ENCODE measurements around the gene CCSER2.

Gene CCSER2

GRCh38 chr10:84552478-84552877 lies 224.1 kb downstream of the CCSER2 start:
- TF ChIP-seq CTCF (conservative IDR thresholded peaks at IDR 0.05): peak; percentile 33; the same call in 1 of the 2 replicates
- no peak overlapping the region for H3K27ac ChIP-seq

- no peak for TF ChIP-seq CTCF (conservative IDR thresholded peaks at IDR 0.05)
- H3K27ac ChIP-seq: no peak overlapping the region
Observed at GRCh38 chr10:84562592-84562991, 234.2 kb downstream of the CCSER2 start.

GRCh38 chr10:84563355-84563754 lies 235.0 kb downstream of the CCSER2 start:
- no peak overlapping the region for H3K27ac ChIP-seq
- no peak for TF ChIP-seq CTCF (conservative IDR thresholded peaks at IDR 0.05)

- TF ChIP-seq CTCF (conservative IDR thresholded peaks at IDR 0.05): no peak
- no peak overlapping the region for H3K27ac ChIP-seq
Observed at GRCh38 chr10:84563868-84564267, 235.5 kb downstream of the CCSER2 start.

- no peak overlapping the region for H3K27ac ChIP-seq
- no peak for TF ChIP-seq CTCF (conservative IDR thresholded peaks at IDR 0.05)
Observed at GRCh38 chr10:84565881-84566582, 237.6 kb downstream of the CCSER2 start.

- no peak for TF ChIP-seq CTCF (conservative IDR thresholded peaks at IDR 0.05)
- no peak overlapping the region for H3K27ac ChIP-seq
Observed at GRCh38 chr10:84567133-84567532, 238.7 kb downstream of the CCSER2 start.
